HG02588 (cell line): Measurements from ENCODE around the gene LRP1.

Source experiments
- ATAC-seq: cut with Tn5 transposase; IDR thresholded peaks from one replicate; pipeline ENCODE4 v1.9.1; 2021; ENCODE audit warnings: mild to moderate bottlenecking, moderate library complexity; ENCODE audit not compliant: unreplicated experiment

LRP1 gene

DNA sequence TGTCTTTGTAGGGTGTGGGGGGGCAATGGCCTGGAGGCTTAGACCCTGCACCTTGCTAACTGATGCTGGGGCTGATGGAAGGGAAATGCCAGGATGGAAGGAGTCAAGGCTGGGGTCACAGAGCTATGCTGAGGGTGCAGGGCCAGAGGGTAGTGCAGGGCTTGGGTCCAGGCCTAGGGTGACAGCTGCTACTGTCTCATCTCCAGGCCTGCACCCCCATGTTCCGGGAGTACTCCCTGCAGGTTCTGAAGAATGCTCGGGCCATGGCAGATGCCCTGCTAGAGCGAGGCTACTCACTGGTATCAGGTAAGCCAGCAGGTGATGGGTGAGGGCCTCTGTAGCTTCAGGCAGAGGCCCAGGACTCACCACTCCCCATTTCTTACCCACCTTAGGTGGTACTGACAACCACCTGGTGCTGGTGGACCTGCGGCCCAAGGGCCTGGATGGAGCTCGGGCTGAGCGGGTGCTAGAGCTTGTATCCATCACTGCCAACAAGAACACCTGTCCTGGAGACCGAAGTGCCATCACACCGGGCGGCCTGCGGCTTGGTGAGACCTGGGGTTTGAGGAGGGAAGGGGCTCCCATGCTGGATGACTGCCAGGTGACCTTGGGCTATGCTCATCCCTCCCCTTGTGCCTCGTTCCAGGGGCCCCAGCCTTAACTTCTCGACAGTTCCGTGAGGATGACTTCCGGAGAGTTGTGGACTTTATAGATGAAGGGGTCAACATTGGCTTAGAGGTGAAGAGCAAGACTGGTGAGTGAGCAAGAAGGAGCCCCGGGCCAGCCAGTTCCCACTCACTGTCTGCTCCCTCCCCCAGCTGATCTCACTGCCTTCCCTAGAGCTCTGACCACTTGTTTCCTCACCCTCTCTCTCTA lies 105.3 kb downstream of the LRP1 start:
- ATAC-seq, result no peak

DNA sequence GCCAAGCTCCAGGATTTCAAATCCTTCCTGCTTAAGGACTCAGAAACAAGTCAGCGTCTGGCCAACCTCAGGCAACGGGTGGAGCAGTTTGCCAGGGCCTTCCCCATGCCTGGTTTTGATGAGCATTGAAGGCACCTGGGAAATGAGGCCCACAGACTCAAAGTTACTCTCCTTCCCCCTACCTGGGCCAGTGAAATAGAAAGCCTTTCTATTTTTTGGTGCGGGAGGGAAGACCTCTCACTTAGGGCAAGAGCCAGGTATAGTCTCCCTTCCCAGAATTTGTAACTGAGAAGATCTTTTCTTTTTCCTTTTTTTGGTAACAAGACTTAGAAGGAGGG lies 105.9 kb downstream of the LRP1 start:
- ATAC-seq, result no peak

DNA sequence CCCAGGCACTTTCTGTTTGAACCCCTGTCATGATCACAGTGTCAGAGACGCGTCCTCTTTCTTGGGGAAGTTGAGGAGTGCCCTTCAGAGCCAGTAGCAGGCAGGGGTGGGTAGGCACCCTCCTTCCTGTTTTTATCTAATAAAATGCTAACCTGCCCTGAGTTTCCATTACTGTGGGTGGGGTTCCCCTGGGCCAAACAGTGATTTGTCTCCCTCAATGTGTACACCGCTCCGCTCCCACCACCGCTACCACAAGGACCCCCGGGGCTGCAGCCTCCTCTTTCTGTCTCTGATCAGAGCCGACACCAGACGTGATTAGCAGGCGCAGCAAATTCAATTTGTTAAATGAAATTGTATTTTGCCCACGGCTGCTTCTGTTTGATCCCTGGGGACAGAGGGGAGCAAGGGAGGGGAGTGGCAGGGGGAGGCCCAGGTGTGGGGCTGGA lies 106.3 kb downstream of the LRP1 start:
- no peak for ATAC-seq

DNA sequence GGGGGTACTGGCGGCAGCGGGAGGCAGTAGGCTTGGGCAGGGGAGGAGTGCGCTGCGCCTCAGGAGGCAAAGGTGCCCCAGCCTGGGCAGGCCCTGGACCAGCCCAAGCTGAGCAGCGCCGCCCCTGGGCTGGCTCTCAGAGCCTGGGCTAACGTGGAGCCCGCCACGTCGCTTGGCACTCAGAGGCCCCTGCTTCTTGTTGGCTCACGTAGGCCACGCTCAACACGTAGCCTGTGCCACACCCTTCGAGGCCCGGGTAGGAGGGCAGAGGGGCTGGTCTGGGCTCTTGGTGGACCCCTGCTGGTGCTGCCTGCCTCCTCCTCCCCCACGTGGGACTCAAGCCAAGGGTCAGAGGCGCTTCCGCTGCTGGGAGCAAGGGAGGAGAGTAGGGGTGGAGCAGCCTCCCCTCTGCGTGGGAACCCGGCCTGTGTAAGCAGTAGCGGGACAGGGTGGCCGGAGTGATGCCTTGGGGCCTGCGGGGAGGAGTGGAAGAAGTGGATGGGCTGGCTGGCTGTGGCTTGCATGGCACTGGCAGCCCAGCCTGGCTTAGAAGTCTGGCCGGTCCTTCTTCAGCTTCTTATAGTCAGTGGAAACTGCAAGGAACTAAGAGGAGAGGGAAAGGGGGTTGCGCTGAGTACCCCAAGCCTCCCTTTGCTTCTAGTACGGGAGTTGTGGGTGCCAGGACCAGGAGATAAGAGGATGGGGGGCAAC lies 106.9 kb downstream of the LRP1 start:
- ATAC-seq, result no peak

DNA sequence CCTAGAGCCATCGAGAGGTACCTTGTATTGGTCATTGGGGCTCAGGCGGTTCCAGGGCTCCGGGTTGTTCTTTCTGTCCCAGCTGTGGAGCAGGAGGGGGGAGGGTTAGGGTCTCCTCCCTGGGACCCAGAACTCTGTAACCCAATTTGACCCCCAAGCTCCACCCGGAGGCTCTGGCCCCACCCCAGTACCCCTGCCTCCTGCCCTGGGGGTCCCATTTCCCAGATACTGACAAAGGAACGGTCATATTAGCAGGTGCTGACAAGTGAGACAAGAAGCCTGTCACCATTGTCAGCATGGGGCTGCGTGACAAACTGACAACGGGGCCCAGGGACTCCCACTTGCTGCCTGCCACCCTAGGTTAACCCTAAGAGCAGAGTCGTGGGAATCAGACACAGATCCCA lies 107.4 kb downstream of the LRP1 start:
- no peak for ATAC-seq

DNA sequence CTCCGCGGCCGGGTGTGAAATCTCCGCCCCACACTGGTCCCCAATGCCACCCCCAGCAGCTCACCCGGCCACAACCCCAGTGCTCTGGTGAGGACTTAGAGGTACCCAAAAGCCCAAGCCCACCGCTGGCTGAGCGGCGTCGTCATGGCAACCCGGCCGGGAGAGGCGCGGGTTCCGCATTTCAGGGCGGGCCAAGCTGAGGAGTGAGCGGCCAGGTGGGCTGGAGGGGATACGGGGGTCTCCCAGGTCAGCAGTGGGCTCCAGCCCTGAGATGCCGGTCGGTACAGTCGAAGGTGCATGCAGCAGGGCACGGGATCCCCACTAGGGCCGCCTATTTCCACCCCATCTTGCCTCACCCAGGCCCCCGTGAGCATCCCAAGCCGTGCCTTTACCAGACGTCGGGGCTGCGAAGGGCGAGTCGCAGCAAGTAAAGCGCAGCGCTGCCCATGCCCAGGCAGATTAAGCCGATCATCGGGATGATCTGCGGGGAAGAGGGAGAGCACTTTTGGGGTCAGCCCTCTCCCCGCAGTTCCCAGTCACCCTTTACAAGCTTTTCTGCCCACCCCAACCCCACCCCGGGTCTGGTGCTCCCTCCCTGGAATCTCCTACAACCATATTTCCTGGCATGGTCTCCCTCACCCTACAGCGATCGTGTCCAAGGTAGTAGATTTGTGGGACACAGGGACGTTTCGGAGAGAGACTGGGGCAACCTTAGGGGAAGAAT lies 108.1 kb downstream of the LRP1 start:
- no peak for ATAC-seq

DNA sequence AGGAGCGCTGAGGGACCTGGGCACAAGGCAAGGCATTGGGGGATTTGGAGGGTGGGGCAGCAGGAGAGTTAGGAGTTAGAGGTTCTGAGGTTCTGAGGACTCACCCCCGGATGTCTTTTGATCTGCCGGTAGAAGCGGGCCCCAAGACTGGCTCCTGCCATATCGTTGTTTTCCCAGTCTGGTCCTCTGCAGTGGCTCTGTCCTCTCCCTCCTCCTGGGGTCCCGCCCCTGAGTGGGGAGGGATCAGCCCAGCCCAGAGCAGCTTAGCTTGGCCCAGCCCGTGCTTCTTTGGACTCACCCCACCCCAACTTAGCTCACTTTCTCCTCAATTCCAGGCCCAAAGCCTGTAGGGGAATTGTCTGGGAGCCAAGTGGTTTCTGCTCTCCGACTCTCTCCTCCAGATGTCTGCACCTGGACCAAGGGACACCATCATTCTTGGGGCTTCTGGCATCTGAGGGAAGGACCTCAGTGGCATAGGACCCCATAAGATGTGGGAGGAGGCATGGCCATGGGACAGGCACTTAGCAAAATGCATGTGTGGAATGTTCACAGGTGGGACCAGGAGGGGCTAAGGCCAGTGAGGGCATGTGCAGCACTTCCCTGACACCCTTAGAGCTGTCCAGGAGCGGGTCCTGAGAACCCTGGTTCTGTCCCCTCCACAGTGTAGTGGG lies 108.8 kb downstream of the LRP1 start:
- no peak for ATAC-seq

DNA sequence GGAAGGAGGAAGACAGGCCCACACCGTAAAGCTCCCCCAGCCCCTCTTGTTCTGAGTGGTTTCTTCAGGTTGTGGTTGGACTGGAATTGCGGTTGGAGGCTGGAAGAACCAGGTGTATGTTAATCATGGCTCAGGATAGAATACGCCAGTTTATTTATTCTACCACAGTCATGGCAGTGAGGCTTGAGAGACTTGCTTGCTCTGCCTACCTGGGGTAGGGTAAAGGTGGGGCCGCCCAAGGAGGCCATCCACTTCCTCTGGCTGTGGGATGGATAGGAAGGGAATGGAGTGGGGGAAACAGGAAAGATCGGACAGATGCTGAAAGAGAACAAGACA lies 109.3 kb downstream of the LRP1 start:
- no peak for ATAC-seq

DNA sequence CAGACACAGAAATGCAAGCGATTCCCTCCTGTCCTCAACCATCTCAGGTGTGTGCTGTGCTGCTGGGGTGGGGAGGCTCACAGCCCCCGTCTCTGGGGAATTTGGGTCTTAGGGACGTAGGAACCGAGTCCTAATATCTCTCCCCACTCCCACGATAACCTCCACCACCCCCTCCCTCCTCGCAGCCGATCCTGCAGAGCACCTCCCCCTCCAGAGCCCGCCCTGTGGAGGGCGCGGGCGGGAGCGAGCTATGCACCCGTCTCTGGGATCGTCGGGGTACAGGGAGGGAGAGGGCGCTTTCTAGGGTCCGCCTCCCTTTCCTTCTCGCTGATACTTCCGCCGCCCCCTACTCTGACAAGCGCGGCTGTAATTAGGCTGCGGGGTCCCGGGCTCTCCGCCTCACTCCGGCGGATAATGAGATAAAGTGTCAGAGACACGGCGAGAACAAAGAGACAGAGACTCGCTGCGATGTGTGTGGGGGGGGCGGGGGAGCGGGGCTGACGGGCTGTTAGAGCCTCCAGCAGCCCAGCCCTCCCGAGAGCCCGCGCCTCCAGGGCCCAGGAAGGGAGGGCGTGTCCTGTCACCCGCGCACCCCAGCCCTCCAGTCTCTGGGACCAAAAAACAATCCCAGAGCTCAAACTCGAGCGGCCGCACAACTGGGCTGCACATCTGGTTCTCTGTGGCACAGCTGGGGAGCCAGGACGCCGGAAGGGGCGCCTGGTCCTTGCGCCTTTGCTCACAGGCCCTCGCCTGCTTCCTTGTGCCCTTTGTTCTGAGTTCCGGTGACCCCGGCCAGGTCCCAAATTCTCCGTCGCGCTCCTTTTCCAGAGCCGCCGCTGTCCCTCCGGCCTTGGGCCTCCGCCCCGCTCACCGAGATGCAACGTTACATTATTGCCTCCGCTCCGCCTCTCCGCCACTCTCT lies 109.9 kb downstream of the LRP1 start:
- no peak for ATAC-seq

DNA sequence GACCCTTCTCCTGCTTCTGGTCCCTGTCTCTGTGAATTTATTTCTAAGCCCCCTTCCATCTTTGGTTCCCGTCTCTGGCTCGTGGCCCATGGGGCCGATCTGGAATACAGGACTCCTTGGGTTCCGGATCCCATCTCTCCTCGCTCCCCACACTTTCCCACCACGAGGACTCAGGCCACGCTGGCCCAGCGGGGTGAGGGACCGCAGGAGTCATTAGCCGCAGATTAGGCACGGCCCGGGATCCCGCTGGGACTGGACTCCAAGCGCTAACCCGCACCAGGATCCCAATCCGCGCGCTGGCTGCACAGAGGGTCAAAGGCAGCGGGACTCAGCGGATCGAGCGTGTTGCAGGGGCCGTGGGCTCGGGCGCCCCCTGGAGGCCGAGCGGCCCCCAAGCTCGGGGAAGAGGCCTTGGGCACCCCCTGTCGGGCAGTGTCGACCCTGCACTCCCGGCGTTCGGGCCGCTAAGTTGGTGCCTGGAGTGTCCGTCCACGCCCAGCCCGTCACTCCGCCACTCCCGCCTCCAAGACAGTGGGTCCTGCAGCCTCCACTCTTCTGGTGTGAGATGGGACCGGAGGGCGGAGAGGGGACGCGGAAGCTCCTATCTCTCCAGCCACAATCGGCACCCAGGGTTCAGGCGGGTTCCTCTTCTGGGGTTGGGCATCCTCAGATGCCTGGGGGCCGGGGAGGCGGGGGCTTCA lies 110.7 kb downstream of the LRP1 start:
- peak; percentile 49 for ATAC-seq

DNA sequence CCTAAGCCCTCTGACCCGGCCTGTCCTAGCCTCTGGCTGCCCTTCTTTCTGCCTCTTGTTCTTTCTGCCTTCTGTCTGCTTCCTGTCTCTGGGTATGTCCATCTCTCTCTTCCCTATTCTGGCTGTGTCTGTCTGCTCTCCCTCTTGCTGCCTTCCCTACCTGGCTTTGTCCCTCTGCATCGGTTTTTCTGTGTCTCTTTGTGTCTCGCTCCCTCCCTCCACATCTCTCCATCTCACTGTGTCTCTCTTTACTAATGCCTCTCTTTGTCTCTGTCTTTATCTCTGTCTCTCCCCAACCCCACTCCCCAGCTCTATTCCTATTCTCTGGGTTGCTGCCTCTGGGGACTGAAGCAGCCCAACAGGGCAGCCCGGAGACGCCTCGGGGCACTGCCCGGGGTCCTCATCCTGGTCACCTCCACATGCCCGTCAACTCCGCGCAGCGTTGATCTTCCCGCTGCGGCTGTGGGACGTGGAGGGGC lies 111.3 kb downstream of the LRP1 start:
- no peak for ATAC-seq

DNA sequence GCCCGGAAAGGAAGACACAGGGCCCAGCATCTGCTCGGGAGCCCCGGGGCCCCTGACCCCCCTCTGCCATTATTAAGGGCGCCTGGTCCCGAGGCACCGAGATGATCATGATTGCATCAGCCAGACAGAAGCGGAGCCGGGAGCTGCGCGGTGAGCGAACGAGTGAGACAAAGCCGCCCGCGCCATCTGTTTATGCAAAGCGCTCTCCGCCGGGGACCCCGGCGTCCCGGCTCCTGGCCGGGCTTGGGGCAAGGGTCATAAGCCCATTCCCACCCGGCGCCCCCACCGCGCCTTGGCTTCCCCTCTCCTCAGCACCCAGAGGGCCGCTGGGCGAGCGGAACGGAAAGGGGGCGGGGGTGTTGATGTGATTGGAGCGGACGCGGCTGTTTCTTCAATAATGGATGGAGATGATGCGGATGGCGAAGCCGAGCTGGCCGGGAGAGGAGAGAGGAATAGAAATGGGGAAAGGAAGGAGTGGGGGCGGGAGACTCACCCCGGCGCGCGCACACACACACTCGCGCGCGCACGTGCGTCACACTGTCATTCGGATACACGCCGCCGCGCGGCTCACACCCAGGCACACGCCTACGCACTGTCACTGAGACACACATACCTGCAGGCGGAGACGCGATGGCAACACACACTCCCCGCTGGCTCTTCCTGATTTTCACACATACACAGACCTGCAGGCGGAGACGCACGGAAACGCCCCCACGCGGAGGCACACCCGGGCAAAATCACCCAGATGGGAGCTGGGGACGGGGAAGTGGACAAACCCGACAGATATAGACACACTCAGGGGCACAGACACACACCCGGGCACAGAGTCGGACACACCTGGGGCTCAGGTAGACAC lies 112.0 kb downstream of the LRP1 start:
- ATAC-seq, result no peak

DNA sequence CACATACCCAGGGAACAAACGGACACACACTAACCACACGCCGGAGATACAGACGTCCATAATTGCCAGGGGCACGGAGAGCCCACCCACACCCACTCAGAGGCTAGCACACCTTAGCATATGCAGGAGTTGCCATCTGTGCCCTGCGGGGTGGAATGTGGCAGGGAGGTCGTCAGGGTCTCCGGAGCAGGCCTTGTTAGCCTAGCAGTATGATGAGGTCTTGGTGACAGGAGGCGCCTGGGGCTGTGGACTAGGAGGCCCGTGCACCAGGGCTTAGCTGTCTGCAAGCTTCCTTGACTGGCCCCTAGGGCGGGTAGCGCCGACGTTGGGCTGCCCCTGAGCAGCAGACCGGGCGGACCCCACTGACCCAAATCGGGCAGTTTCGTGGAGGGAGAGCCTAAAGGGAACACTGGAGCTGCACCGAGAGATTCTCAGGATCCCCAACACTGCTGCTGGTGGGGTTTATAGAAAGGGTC lies 112.7 kb downstream of the LRP1 start:
- no peak for ATAC-seq

DNA sequence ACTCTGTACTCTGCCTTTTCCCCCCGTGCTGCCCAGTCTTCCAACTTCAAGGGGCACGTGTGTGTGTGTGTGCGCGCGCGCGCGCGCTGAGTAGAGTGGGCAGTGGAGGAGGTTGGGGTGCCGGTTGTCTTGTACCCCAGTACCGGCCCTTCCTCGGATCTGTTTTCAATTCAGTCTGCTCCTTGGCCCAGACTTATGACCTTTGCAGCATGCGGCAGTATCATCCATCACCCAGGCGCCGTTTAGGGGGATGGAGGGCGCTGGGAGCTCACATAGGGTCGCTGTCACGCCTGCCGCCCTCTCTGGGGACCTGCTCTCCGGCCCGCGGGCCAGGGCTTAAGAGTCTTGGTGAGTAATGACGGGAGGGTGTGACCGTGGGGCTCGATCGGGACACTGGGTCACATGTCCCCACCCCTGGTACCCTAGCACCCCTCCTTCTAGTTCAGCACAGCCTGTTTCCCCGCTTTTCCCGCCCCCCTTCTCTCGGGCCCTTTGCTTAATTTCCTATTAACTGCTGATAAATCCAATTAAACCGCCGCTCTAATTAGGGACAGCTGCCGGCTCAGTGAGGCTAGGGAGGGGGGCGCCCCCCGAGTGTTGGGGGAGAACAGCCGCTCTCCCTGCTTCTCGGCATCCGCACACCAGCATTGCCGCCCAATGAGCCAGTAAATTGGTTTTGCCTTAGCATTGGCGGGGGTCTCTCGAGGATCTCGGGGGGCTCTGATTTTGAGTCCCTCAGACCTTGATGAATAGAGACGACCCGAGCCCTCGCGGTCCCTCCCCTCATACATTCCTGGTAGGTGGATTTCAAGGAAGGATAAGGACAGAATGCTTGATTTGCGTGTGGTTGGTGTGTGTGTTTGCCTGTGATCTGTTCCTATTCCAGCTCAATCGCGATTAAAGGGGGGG lies 113.4 kb downstream of the LRP1 start:
- no peak for ATAC-seq

DNA sequence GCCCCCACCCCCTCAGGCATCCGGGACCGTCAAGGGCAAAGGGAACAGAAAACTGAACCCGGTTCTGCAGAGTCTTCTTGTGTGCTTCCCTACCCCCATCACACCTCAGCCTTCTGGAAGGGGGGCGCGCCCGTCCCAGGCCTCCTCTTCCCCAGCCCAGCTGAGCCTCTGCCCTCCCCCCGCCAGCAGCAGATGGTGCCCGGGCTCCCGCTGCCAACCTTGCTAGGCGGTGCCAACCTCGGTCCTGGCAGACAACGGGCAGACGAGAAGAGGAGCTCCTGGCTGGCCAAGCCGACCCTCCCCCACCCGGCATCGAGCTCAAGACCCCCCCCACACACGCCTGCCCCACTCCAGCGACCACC lies 114.0 kb downstream of the LRP1 start:
- ATAC-seq, result no peak

DNA sequence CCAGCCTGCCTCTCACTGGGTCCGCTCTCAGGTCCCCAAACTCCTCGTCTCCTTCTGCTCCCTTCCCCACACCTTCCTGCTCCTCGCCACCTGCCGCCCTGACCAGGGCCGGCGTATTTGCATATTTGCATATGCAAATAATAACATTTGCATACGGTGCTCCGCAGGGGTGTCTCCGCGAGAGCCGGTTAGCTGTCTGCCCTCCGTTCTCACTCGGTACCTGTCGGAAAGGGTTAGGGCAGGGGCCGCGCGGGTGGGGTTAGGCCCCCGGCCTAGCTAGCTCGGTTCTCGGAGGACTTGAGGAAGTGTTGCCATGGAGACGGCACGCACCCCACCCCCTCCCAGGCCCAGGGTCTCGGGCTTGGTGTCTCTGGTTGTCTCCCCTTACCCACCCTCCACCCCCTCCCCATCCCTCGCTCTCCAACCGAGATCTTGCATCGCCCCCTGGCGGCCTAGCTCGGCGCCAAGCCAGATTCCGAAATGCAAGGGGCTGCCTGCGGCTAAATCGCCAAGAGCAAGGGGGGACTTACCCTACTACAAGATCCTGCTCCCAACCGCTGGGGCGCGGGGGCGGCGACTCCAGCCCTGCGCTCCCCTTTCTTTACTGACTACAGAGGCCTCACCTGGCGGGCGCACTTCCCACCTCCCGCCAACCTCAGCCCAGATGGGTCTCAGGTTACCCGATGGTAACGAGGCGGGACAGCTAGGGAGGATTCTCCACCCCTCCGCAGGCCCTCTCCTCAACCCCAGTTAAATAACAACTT lies 114.6 kb downstream of the LRP1 start:
- ATAC-seq, result no peak
